T-helper 22 cell (primary cell): ENCODE results near the gene OSBPL2.

Source experiments
- DNase-seq: peaks from one replicate; pipeline ENCODE4 v3.0.0-alpha.2; 2020; ENCODE audit warnings: low read depth

Gene OSBPL2

DNA sequence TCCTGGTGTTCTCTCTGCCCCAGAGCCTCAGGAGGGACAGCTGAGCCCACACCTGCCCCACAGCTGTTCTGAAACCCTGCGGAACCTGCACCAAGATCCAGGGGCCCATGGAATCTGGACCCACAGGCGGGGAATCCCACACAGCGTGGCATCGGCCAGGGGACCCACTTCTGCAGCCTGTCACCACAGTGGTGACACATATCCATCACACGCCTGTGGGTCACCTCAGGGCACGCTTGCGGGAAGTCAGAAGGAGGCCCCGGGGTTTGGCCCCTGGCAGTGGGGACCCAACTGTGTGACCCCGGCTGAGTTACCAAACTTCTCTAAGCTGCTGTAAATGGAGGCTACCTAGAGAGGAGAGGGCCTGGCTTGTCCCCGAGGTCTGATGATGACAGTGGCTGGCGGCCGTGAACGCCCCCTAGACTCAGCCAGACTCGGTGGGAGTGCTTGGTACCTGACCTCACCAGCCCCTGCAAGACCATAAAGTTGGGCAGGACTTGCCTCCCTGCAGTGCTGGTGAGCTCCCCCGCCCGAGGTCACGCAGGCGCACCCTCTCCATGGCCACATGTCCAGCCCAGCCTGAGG, 16.0 kb upstream of the OSBPL2 start:
- no peak for DNase-seq

DNA sequence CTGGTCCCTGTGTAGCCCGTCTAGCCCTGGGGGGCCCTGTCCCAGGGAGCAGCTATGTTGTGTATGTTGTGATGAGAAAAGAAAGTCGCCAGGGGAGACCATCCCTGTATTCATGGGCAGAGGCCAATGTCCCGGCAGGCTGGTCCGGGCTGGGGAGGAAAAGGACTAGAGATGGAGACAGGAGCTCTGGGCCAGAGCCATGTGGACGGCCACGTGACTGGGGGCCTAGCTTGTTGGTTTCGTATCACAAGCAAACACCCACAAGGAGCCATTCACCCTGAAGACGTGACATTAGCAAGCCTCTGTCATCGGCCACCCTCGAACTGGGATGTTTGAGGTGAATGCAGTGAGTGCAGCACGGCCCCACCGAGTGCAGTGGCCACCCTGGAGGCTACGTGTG, 15.3 kb upstream of the OSBPL2 start:
- no peak for DNase-seq

DNA sequence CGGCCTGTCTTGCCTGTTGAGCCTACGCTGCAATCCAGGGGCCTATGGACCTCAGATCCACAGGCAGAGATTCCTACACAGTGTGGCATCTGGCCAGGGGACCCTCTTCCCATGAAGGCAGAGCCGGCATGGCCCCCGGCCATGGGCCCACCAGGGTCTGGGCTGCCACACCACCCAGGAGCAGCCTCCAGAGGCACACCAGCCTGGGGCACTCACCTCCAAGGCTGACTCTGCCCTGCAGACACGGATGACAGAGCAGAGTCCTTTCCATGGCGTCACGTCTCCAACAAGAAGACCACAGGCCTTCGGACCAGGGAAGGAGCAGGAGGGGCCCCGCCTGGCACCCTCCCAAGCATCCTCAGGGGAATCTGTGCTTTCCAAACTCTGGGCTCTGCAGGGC, 14.8 kb upstream of the OSBPL2 start:
- no peak for DNase-seq

DNA sequence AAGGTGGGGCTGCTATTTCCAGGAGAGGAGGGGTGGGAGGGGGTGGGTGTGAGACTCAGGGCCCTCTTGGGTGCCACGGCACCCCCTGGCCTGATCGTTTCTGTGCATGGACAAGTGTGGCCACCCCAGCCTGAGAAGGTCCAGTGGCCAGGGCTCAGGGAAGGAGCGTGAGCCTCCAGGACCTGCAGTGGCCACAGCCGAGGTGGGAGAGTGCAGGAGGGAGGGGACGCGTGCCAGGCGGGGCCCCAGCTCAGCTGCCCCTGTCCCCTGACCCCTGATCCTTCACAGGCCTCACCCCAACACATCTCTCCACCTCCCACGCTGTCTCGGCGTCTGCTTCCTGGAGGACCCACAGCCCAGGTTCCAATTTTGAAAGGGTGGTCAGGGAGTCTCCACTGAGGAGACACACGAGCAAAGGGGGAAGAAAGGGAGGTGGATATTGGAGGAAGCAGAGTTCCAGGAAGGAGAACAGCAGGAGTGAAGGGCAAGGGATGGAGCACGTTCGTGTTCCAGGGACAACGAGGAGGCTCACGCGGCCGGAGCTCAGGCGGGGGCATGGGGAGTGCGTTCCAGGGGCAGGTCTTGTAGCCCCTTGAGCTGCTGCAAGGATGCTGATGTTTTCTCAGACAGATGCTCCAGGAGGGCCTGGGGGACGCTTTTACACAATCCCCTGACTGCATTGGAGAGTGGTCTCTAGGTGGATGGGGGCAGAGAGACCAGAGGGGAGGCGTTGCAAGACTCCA, 14.0 kb upstream of the OSBPL2 start:
- DNase-seq, result no peak

DNA sequence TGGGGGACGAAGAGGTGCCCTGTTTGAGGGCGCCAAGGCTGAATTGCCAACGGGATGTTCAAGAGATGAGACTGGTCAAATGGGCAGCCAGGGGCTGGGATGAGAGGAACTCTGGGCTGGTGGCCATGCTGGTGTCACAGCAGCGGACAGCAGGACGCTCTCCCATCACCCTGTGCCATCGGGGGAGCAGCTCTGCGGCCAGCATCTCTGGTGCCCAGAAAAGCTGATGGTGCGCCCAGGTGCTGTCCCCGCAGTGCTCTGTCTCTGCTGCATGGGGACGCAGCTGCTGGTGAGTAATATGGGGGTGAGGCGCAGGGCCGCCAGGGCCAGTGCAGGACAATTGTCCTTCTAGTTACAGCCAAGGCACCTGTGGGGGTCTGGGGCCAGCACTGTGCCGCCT, 13.3 kb upstream of the OSBPL2 start:
- DNase-seq, result no peak

DNA sequence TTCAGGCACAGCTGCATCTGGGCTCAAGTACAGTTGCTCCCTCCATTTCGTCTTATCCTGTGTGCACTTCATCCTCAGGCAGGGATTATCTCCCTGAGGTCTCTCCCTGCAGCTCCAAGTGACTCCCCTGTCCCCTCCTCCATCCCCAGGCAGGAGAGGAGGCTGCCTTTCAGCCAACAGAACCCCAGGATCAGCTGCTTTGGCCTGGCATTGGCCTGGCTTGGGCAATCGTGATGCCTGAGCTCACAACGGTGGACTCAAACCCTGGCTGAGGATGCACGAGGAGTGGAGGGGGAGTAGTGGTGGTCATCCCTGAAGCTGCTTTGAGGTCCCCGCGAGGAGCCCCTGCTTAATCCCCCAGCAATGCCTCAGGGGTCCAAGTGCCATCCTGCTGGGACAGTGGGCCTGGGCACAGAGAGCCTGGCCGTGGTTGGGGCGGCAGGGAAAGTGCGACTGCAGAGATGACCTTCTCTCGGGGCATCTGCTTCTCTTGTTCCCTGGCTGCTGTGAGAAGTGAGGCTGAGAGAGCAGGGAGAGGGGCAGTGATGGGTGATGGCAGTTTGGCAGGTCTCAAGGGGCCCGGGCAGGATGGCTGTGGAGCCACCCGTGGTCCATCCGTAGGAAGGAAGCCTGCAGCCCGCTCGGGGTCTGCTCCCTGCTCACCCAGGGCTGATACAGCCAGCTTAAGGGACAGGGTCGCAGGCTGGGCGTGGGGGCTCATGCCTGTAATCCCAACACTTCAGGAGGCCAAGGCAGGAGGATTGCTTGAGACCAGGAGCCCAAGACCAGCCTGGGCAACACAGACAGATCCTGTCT, 12.3 kb upstream of the OSBPL2 start:
- DNase-seq, result no peak

DNA sequence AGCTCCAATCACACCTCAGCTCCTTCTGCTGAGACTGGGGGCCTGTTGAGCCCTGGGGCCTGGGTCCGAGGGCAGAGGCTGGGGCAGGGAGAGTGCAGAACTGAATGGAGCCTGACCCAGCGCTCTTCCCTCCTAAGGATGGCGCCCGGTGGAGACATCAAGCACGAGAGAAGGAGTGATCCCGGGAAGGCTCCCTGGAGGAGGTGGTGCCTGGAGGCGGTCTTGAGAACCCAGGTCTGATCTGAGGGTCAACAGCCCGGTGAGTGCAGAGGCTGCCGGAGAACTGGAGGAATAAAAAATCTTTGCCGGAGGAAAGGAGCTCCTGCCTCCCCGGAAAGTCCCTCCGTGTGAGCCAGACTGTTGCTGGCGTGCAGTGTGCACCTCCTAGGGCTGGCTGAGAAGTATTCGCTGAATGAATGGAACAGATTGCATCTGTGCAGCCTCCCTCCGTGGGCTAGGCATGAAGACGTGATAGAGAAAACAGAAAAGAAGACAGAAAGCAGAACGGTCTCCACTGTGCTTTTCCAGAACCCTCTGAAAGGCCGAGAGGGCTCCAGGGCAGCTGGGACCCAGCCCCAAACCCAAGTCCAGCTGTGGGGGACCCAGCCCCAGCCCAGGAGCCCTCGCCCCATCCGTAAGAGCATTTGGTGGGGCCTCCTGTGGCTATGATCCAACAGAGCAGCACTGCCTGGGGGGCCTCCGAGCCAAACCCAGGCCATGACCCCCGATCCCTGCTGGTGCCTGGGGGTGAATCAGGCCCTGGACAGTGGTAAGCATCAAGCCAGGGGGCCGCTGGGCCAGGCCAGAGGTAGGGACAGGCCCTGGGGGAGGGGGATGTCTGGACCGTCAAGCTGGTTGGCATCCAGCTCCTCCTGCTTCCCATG, 11.4 kb upstream of the OSBPL2 start:
- no peak for DNase-seq

DNA sequence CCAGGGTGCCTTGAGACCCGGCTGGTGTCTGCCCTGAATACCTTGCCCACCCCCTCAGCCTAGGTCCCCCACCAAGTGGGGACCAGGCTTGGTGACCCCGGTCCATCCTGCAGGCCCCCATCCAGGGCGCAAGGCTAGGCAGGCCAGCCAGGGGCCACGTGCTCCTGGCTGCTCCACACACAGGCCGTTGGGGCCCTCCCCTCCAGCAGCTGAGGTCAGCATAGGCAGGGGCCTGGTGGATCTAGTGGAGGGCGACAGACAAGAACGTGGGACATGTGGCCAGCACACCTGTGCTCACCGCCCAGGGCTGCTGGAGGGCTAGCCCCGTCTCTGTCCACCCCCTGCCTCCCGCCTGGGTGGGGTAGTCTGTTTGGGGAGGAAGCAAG, 10.7 kb upstream of the OSBPL2 start:
- DNase-seq, result no peak

DNA sequence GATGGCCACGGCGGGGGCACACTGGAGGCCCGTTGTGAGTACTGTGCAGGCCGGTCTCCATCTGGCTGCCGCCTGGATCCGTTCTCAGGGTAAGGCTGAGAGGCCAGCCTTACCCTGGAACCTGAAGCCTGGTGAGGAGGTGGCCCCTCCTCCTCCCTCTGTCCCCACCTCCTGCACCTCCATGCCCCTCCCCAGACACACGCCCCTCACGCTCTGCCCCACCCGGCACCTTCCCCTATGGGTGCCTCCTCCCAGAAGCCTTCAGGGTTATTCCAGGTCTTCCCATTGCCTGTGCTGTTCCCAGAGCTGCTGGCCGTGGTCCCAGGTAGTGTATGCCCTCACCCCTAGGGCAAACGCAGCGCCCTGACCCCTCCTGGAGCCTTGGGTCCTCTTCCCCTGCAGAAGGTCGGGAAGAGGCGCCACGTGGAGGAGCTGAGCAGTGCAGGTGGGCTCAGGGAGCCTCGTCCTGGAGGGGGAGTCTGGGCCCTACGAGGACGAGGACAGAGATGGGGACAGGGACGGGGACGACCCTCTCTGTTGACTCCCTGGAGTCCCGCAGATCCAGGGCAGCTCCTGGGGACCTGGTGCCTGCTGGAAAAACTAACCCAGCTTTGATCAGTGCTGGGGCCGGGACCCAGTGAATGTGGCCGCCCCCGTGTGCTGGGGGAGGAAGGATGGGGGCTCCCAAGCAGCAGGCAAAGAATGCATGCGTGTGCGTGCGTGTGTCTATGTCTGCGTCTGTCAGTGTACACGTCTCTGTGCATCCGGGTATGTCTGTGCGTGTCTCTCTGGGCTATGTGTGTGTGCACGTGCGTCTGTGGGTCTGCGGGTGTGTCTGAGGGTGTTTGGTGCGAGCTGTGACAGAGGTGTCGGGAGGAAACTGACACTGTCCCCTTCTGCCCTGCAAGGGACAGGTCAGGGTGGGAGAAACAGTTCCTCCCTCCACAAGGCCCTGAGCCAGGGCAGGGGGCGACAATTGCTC, 10.1 kb upstream of the OSBPL2 start:
- no peak for DNase-seq

DNA sequence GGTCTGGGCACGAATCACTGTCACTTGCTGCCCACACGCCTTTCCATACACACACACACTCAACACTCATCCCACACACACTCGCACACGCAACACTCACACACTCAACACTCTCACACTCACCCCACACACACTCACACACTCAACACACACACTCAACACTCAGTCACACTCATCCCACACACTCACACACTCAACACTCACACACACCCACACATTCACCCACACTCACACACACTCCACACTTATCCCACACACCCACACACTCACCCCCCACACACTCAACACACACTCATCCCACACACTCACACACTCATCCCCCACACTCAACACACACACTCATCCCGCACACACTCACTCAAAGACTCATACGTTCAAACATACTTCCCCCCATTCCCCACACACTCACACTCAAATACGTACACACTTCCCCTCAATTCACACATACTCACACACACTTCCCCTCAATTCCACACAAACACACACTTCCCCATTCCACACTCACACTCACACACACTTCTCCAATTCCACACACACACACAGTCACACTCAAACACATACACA, 9.3 kb upstream of the OSBPL2 start:
- DNase-seq, result no peak

DNA sequence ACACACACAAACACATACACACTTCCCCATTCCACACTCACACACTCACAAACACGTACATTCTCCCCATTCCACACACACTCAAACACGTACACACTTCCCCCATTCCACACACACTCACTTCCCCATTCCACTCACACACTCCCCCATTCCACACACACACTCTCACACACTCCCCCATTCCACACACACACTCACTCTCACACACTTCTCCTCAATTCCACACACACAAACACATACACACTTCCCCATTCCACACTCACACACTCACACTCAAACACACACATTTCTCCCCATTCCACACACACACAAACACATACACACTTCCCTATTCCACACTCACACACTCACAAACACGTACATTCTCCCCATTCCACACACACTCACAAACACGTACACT, 8.7 kb upstream of the OSBPL2 start:
- DNase-seq, result no peak

DNA sequence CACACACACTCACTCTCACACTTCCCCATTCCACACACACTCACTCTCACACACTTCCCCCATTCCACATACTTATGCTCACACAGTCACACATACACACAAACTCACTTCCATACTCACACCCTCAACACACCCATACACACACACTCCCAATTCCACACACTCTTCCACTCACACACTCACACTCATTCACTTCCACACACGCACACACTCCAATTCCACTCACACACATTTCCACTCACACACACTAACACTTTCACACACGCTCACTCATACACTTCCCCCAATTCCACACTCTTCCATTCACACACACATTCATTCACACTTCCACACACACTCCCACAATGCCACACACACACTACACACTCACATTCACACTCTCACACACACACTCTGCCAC, 8.0 kb upstream of the OSBPL2 start:
- DNase-seq, result no peak

DNA sequence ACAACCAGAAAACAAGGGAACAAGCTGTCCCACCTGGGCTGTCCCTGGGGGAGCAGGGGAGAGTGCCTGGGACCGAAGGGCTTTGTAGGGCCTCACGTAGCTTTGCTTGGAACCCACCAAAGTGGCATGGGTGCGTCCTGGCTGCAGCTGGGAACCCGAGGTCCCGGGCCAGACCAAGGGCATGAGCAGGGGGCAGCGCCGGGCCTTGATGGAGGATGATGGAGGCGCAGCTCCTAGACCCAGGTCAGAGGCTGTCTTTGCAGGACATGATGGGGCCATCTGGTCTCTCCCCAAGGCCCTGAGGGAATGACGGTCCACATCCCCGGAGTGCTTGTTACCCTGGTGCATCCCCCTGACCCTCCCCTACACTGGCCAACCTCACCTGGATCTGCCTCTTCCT, 7.6 kb upstream of the OSBPL2 start:
- DNase-seq, result no peak

DNA sequence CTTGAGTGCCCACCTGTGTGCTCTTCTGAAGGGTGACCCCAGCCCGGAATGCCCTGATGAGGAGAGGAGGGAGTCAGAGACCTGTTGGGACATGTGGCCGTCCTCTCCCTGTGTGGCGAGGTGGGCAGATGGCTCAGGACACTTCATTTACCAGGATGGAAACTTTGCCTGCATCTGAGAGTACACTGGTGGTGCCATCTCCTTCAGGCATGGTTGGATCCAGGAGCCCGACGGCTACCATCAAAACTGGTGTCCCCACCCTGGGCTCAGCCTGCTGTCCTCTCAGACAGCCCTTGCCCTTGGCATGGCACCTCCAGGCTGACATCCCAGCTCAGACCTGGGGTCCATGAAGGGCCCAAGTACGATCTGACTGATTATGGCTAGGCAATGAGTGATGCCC, 7.0 kb upstream of the OSBPL2 start:
- no peak for DNase-seq

DNA sequence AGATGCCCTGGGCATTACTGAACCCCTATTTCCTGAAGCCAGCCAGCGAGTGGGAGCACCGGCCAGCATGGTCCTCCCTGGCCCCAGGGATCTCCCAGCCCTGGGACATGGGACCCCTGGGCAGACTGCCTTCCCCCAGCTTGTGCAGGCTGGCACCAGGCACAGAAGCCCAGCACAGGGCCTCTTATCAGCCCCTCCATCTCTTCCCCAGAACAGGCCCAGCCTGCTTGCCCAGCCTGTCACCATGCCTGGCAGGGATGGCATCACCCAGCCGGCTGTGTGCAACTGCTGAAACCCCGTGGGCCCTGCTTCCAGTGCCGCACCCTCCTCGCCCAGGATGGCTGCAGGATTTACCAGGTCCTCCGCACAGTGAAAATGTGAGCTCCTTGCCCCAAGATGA, 6.1 kb upstream of the OSBPL2 start:
- DNase-seq, result no peak

DNA sequence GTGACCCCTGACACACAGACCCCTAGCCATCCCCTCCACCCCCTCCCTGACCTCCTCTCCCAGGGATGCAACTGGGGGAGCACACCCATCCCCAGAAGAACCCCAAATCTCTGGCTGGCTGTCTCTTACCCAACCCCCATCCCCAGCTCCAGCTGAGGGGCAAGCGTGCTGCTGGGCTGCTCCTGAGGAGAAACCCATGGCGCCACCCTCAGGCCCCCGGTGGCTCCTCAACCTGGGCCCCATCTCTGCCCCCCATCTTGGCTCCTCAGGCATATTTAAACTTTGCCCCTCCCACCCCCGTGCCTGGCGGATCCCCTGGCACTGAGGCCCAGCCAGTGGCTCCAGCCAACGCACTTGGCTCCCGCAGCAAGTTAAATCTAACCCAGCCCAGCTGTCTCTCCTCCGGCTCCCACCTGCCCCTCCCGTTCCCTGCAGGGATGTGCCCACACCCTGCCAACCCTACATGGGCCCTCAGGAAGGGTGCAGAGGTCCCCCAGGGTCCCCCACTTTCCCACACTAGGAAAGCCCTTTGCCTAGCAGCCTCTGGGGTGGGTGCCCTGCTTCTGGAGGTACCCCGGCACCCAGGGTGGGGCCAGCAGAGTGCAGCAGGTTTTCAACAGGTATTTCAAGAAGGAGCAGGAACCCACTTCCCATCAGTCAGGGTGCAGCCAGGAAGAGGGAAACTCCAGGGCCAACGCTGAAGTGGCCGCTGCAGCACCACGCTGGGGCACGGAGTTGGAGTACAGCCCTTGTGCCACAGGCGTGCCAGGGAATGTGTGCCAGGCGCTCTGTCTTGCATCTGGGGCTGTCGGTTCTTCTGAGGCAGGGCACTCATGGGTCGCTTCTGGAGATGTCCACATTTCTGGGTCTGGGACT, 5.3 kb upstream of the OSBPL2 start:
- DNase-seq, result no peak

DNA sequence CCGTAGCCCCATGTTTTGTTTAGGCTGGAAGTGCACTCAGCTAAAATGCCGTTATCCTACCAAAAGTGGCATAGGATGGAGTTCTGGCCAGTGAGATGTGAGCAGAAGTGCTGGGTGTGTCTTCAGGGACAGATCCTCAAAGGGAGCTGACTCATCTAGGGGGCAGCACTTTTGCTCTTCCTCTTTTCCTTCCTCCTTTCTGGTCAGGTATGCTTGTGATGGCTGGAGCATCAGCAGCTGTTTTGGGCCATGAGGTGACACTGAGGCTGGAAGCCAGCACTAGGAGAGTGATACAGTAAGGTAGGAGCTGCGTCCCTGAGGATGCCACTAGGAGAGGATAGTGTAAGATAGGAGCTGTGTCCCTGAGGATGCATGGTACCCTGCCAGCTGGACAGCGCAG, 4.6 kb upstream of the OSBPL2 start:
- DNase-seq, result no peak

DNA sequence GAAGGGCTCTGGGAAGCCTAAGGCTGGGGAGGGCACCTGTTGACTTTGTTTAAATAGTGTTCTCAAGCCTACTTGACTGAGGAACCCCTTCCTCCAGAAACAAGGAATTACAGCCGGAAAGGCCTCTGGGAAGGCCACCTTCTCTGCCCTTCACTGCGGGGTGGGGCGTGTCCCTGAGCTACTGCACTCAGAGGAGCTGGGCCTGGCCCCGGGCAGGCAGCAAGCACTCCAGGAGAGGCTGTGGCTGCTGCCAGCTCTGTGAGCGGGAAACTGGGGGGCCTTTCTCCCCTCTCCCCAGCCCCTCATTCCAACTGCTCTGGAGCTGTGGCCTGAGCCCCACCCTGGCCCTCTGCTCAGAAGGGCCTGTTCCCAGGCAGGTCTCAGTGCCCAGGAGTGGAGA, 4.0 kb upstream of the OSBPL2 start:
- DNase-seq, result no peak

DNA sequence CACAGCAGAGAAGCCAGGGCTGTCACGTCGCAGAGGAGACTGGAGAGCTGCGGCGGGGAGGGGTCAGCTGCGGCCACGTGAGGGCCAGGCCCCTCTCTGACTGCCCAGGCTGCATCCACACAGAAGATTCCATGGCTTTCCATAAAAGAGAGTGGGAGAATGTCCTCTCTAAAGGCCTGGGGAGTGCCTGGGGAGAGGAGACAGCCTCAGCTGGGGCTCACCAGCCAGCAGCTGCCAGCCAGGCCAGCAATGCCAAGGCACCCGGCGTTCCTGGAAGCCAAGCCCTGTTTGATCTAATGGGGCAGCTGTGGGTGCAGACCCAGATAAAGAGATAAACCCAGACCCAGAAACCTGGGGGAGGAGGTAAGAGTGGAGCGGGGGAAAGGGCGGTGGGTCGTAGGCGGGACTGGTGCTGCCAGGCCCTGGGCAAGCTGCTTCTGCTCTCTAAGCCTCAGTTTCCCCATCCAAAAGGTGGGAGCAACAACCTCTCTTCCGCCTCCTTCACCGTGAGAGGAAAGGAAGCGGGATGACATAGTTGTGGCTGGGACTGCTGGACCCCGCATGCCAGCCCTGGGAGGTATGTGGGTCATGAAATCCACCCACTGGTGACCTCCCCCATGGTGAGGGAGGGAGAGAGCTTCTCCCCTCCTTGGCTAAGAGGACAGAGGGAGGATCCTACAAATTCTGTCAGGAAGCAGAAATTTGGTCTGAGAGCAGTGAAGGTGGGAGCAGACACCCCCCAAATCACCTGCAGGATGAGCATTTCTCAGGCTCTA, 3.1 kb upstream of the OSBPL2 start:
- DNase-seq, result no peak
